Muscle layer of colon (tissue), 2 donors: Measurements from ENCODE around the gene AMH.
"Not testable (repeated sequence)": the region's sequence is repeated elsewhere in the genome, so short reads cannot be mapped to it uniquely, and the experiment has no call there.

Experiments
- H3K27ac ChIP-seq: one replicate; pipeline ENCODE4 v1.7.0; 2013; ENCODE audit warnings: low read depth, mild to moderate bottlenecking, low read length, moderate library complexity
- H3K27me3 ChIP-seq, 2 donors: one replicate each; pipeline ENCODE4 v1.7.0; 2013; ENCODE audit warnings: low read length in 2 of 2, mild to moderate bottlenecking in 2 of 2; ENCODE audit not compliant: insufficient read depth in 2 of 2, control insufficient read depth in 1 of 2
- H3K36me3 ChIP-seq: one replicate; pipeline ENCODE4 v1.7.0; 2013; ENCODE audit warnings: mild to moderate bottlenecking, low read length; ENCODE audit not compliant: insufficient read depth
- H3K4me1 ChIP-seq: one replicate; pipeline ENCODE4 v1.7.0; 2013; ENCODE audit warnings: mild to moderate bottlenecking, low read length; ENCODE audit not compliant: insufficient read depth
- H3K4me3 ChIP-seq, 2 donors: one replicate each; pipeline ENCODE4 v1.7.0; 2013; ENCODE audit warnings: low read length in 2 of 2, low read depth in 1 of 2, mild to moderate bottlenecking in 1 of 2, moderate library complexity in 1 of 2
- H3K9ac ChIP-seq: one replicate; pipeline ENCODE4 v1.7.0; 2013; ENCODE audit warnings: low read length
- H3K9me3 ChIP-seq: one replicate; pipeline ENCODE4 v1.7.0; 2013; ENCODE audit warnings: mild to moderate bottlenecking, low read length
- donor health status: abdominal sarcoma.
- donor health status: Adenocarcinoma of cecum.

AMH gene

GRCh38 chr19:2249010-2249866, at the start of gene AMH:
Gene AMH (plus strand): TSS chr19:2249323. CDS start chr19:2249333, 10 bp downstream.
- peaks cover 33% of the 10 kb centered on the region for H3K36me3 ChIP-seq

GRCh38 chr19:2199861-2200623, 49.1 kb upstream of the AMH start:
- H3K27me3 ChIP-seq: no peaks in the 10 kb centered on the region
- no peak overlapping the region for H3K9ac ChIP-seq
- no peaks in the 10 kb centered on the region for H3K4me1 ChIP-seq
- peaks cover 15% of the 10 kb centered on the region for H3K36me3 ChIP-seq
- no peaks in the 10 kb centered on the region for H3K9me3 ChIP-seq
- no peak overlapping the region for H3K27ac ChIP-seq
- H3K4me3 ChIP-seq: no peak overlapping the region

More at GRCh38 chr19:2249010-2249866, at the start of gene AMH:
- no peak within 1 kb of the TSS for H3K4me3 ChIP-seq
- H3K9me3 ChIP-seq: no peaks in the 10 kb centered on the region
- peaks cover 4% of the 10 kb centered on the region for H3K4me1 ChIP-seq
- H3K9ac ChIP-seq: no peak within 1 kb of the TSS
- no peak within 1 kb of the TSS for H3K27ac ChIP-seq
- peaks cover 11 to 48% of the 10 kb centered on the region in 2 donors for H3K27me3 ChIP-seq

GRCh38 chr19:2200624-2201294, 48.4 kb upstream of the AMH start:
- not testable (repeated sequence) for H3K27me3 ChIP-seq, H3K36me3 ChIP-seq, H3K4me1 ChIP-seq, H3K4me3 ChIP-seq, H3K9me3 ChIP-seq, H3K9ac ChIP-seq, H3K27ac ChIP-seq

- H3K9me3 ChIP-seq: no peaks in the 10 kb centered on the region
- H3K27ac ChIP-seq: no peak overlapping the region
- H3K27me3 ChIP-seq: no peaks in the 10 kb centered on the region
- no peak overlapping the region for H3K4me3 ChIP-seq
- H3K36me3 ChIP-seq: peaks cover 8% of the 10 kb centered on the region
- no peaks in the 10 kb centered on the region for H3K4me1 ChIP-seq
- H3K9ac ChIP-seq: no peak overlapping the region
These were observed 47.5 kb upstream of the AMH start for GRCh38 chr19:2201473-2202148.

- no peaks in the 10 kb centered on the region for H3K27me3 ChIP-seq
- H3K4me1 ChIP-seq: no peaks in the 10 kb centered on the region
- no peak overlapping the region for H3K27ac ChIP-seq
- no peak overlapping the region for H3K4me3 ChIP-seq
- peaks cover 12% of the 10 kb centered on the region for H3K36me3 ChIP-seq
- no peak overlapping the region for H3K9ac ChIP-seq
- no peaks in the 10 kb centered on the region for H3K9me3 ChIP-seq
These were observed 46.8 kb upstream of the AMH start for GRCh38 chr19:2202366-2202765.

GRCh38 chr19:2207008-2207407, 42.1 kb upstream of the AMH start:
- peaks cover 28% of the 10 kb centered on the region for H3K36me3 ChIP-seq
- H3K4me1 ChIP-seq: peaks cover 10% of the 10 kb centered on the region
- no peaks in the 10 kb centered on the region for H3K27me3 ChIP-seq

GRCh38 chr19:2207991-2208860, 40.9 kb upstream of the AMH start:
- Histone ChIP-seq H3K9ac (no peak overlapping the region), H3K36me3 (peaks cover 40% of the 10 kb centered on the region), H3K4me3 (no peak overlapping the region), H3K27me3 (no peaks in the 10 kb centered on the region), H3K27ac (no peak overlapping the region), H3K9me3 (no peaks in the 10 kb centered on the region), H3K4me1 (peaks cover 10% of the 10 kb centered on the region)

More at GRCh38 chr19:2207008-2207407, 42.1 kb upstream of the AMH start:
- H3K9ac ChIP-seq: no peak overlapping the region
- H3K9me3 ChIP-seq: no peaks in the 10 kb centered on the region
- H3K27ac ChIP-seq: no peak overlapping the region
- H3K4me3 ChIP-seq: no peak overlapping the region

- Histone ChIP-seq H3K9ac (no peak overlapping the region), H3K27me3 (no peaks in the 10 kb centered on the region), H3K4me3 (no peak overlapping the region), H3K4me1 (peaks cover 10% of the 10 kb centered on the region), H3K27ac (no peak overlapping the region), H3K36me3 (peaks cover 43% of the 10 kb centered on the region), H3K9me3 (no peaks in the 10 kb centered on the region)
These were observed 40.1 kb upstream of the AMH start for GRCh38 chr19:2208975-2209374.

GRCh38 chr19:2209408-2209807, 39.7 kb upstream of the AMH start:
- no peak overlapping the region for H3K4me3 ChIP-seq
- H3K9me3 ChIP-seq: no peaks in the 10 kb centered on the region
- no peaks in the 10 kb centered on the region for H3K27me3 ChIP-seq
- H3K9ac ChIP-seq: no peak overlapping the region
- H3K4me1 ChIP-seq: peaks cover 10% of the 10 kb centered on the region
- peaks cover 44% of the 10 kb centered on the region for H3K36me3 ChIP-seq
- H3K27ac ChIP-seq: no peak overlapping the region

GRCh38 chr19:2210206-2210605, 38.9 kb upstream of the AMH start:
- Histone ChIP-seq H3K27me3 (no peaks in the 10 kb centered on the region), H3K9ac (no peak overlapping the region), H3K36me3 (peaks cover 44% of the 10 kb centered on the region), H3K27ac (no peak overlapping the region), H3K9me3 (no peaks in the 10 kb centered on the region), H3K4me1 (peaks cover 10% of the 10 kb centered on the region), H3K4me3 (no peak overlapping the region)
